GM12878 (cell line): Measurements from ENCODE around the gene THADA. TPM values are rescaled to one million over a fixed set of nuclear protein-coding genes. Genes with fewer than 3 reads are reported as not detected.
A peak's percentile ranks its signal among the peaks of the same experiment; 100 is the strongest.

ENCODE experiments used
- BACH1 ChIP-seq: fragments of 450-650 bp; IDR thresholded peaks from 2 replicates; pipeline ENCODE4 v1.6.1; 2017; ENCODE audit warnings: mild to moderate bottlenecking, borderline replicate concordance
- BMI1 ChIP-seq: fragments of 450-650 bp; IDR thresholded peaks from 2 replicates; pipeline ENCODE4 v1.6.1; 2016; ENCODE audit warnings: mild to moderate bottlenecking, moderate library complexity, borderline replicate concordance
- FOS ChIP-seq: IDR thresholded peaks from 3 replicates; pipeline ENCODE4 v1.6.1; 2011; ENCODE audit warnings: borderline replicate concordance; ENCODE audit not compliant: insufficient read length; ENCODE audit errors: extremely low read depth
- IKZF1 ChIP-seq: fragments of 450-650 bp; conservative IDR thresholded peaks from 2 replicates; pipeline ENCODE4 v1.6.1; 2017; ENCODE audit warnings: antibody characterized with exemption, mild to moderate bottlenecking
- IRF4 ChIP-seq: IDR thresholded peaks from 2 replicates; pipeline ENCODE4 v1.6.1; 2011; ENCODE audit warnings: low read depth, low read length
- MXI1 ChIP-seq: fragments of 150-350 bp; IDR thresholded peaks from 2 replicates; pipeline ENCODE4 v1.6.1; 2011; ENCODE audit warnings: low read depth, mild to moderate bottlenecking, inconsistent platforms, low read length, improper control_type of control experiment
- NBN ChIP-seq: fragments of 450-650 bp; IDR thresholded peaks from 2 replicates; pipeline ENCODE4 v1.6.1; 2016
- PAX5 ChIP-seq: IDR thresholded peaks from 2 replicates; pipeline ENCODE4 v1.6.1; 2011; ENCODE audit warnings: low read depth, low read length, borderline replicate concordance
- PAX8 ChIP-seq: fragments of 450-650 bp; IDR thresholded peaks from 2 replicates; pipeline ENCODE4 v1.6.1; 2017; ENCODE audit warnings: mild to moderate bottlenecking, moderate library complexity
- RFX5 ChIP-seq: IDR thresholded peaks from 2 replicates; pipeline ENCODE4 v1.6.1; 2011; ENCODE audit warnings: low read depth, low read length, improper control_type of control experiment
- ZNF217 ChIP-seq: fragments of 450-650 bp; IDR thresholded peaks from 2 replicates; pipeline ENCODE4 v1.6.1; 2017; ENCODE audit warnings: antibody characterized with exemption, mild to moderate bottlenecking
- ZSCAN29 ChIP-seq: fragments of 450-650 bp; IDR thresholded peaks from 2 replicates; pipeline ENCODE4 v1.6.1; 2017; ENCODE audit warnings: mild to moderate bottlenecking, moderate library complexity
- polyA plus RNA-seq, 11 experiments: library from polyadenylated mRNA; depleted of rRNA in 4 of 11; unstranded in 6 of 11; stranded (reverse) in 5 of 11; fragments of >200 nt; fragmentation: Nextera tagmentation in 4 of 11; fragmentation: Illumina TruSeq in 1 of 11; extraction: Ambion mirVana in 4 of 11; extraction: Trizol in 1 of 11; gene quantifications; 1 replicate in 1 of 11; 2 replicates in 10 of 11; pipeline versions ENCODE4 v1.2.1 to v1.2.3, GENCODE V29; 2011 to 2016; ENCODE audit warnings: inconsistent platforms in 2 of 11, missing spikeins in 2 of 11, low read depth in 1 of 11
- total RNA-seq, 4 experiments: library from RNA; depleted of rRNA in 3 of 4; stranded (reverse); fragments of >200 nt in 3 of 4; fragmentation: Illumina TruSeq in 1 of 4; extraction: Trizol in 1 of 4; gene quantifications; 2 replicates each; pipeline versions ENCODE4 v1.2.1 to v1.2.3, GENCODE V29; 2013 to 2021
- TF ChIP-seq, protein P1 (sequence below): fragments of 450-650 bp; IDR thresholded peaks from 2 replicates; pipeline ENCODE4 v1.6.1; 2017; ENCODE audit warnings: low read depth, mild to moderate bottlenecking, moderate library complexity
- TF ChIP-seq, protein P2 (sequence below): fragments of 450-650 bp; formaldehyde crosslinking; IDR thresholded peaks from 2 replicates; pipeline ENCODE4 v1.4.0; 2022; ENCODE audit warnings: mild to moderate bottlenecking, moderate library complexity
- TF ChIP-seq, protein P3 (sequence below): fragments of 450-650 bp; formaldehyde crosslinking; IDR thresholded peaks from 2 replicates; pipeline ENCODE4 v1.5.0; 2022; ENCODE audit warnings: mild to moderate bottlenecking, missing genetic modification characterization
- TF ChIP-seq, protein P4 (sequence below): fragments of 450-650 bp; IDR thresholded peaks from 2 replicates; pipeline ENCODE4 v1.6.1; 2017; ENCODE audit warnings: borderline replicate concordance

Gene THADA
- total and polyA plus RNA-seq, 10 of the 15 experiments (the other 5 are each of a cell fraction or from before 2014, with no cell fraction given): 14.6 to 33.2 (median 23.2) TPM

DNA sequence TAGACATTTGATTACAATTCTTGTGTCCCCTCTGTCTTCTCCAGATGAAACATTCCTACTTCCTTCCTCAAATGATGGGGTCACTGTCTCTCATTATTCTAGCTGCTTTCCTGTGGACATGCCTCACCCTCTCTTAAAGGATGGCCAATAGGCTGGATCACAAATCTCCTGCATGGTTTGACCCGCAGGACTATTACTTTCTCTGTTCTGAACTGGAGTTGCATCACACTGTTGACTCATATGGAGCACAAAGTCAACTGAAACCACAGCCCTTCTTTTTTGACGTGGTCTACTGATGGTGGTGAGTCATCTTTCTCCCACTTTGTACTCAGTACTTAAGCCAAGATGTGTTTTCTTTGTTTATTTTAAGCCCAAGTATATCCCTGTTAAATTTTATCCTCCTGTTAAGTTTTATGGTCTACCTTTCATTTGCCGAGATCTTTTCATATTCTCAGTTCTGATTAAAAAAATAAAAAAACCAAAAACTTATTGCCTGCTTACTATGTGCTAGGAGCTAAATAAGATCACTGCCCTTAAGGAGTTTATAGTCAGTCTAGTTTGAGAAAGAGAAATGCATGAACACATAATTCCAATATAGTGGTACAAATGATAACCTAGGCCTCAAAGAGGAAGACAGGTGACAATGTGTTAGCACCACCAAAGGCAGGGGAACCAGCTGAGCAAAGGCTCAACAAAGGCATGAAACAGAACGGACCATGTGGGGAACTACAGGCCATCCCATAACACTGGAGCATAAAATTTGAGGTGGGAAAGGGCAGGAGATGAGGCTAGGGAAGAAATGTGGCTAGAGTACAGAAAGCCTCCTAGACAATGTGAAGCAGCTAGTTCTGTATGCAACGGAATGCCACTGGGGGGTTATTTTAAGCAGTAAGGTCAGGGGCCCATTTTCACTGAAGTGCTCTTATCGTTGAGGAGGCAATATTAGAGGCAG lies 301.8 kb downstream of the THADA start (continued):
- TF ChIP-seq, protein P1, sequence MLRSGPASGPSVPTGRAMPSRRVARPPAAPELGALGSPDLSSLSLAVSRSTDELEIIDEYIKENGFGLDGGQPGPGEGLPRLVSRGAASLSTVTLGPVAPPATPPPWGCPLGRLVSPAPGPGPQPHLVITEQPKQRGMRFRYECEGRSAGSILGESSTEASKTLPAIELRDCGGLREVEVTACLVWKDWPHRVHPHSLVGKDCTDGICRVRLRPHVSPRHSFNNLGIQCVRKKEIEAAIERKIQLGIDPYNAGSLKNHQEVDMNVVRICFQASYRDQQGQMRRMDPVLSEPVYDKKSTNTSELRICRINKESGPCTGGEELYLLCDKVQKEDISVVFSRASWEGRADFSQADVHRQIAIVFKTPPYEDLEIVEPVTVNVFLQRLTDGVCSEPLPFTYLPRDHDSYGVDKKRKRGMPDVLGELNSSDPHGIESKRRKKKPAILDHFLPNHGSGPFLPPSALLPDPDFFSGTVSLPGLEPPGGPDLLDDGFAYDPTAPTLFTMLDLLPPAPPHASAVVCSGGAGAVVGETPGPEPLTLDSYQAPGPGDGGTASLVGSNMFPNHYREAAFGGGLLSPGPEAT: peak; percentile 83
- TF ChIP-seq, protein P2, sequence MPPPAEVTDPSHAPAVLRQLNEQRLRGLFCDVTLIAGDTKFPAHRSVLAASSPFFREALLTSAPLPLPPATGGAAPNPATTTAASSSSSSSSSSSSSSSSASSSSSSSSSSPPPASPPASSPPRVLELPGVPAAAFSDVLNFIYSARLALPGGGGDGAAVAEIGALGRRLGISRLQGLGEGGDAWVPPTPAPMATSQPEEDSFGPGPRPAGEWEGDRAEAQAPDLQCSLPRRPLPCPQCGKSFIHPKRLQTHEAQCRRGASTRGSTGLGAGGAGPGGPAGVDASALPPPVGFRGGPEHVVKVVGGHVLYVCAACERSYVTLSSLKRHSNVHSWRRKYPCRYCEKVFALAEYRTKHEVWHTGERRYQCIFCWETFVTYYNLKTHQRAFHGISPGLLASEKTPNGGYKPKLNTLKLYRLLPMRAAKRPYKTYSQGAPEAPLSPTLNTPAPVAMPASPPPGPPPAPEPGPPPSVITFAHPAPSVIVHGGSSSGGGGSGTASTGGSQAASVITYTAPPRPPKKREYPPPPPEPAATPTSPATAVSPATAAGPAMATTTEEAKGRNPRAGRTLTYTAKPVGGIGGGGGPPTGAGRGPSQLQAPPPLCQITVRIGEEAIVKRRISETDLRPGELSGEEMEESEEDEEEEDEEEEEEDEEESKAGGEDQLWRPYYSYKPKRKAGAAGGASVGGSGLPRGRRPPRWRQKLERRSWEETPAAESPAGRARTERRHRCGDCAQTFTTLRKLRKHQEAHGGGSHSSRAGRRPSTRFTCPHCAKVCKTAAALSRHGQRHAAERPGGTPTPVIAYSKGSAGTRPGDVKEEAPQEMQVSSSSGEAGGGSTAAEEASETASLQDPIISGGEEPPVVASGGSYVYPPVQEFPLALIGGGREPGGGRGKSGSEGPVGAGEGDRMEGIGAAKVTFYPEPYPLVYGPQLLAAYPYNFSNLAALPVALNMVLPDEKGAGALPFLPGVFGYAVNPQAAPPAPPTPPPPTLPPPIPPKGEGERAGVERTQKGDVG (CRISPR knock-in tag): no peak
- TF ChIP-seq MXI1: 0 out of 2 replicates have a peak, but pooled peaks have one; percentile 19
- TF ChIP-seq, protein P3, sequence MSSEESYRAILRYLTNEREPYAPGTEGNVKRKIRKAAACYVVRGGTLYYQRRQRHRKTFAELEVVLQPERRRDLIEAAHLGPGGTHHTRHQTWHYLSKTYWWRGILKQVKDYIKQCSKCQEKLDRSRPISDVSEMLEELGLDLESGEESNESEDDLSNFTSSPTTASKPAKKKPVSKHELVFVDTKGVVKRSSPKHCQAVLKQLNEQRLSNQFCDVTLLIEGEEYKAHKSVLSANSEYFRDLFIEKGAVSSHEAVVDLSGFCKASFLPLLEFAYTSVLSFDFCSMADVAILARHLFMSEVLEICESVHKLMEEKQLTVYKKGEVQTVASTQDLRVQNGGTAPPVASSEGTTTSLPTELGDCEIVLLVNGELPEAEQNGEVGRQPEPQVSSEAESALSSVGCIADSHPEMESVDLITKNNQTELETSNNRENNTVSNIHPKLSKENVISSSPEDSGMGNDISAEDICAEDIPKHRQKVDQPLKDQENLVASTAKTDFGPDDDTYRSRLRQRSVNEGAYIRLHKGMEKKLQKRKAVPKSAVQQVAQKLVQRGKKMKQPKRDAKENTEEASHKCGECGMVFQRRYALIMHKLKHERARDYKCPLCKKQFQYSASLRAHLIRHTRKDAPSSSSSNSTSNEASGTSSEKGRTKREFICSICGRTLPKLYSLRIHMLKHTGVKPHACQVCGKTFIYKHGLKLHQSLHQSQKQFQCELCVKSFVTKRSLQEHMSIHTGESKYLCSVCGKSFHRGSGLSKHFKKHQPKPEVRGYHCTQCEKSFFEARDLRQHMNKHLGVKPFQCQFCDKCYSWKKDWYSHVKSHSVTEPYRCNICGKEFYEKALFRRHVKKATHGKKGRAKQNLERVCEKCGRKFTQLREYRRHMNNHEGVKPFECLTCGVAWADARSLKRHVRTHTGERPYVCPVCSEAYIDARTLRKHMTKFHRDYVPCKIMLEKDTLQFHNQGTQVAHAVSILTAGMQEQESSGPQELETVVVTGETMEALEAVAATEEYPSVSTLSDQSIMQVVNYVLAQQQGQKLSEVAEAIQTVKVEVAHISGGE (CRISPR knock-in tag): no peak
- TF ChIP-seq NBN: peak; percentile 61; the same call in 1 of the 2 replicates
- TF ChIP-seq ZNF217: peak; percentile 55; the same call in 1 of the 2 replicates
- TF ChIP-seq, protein P4, sequence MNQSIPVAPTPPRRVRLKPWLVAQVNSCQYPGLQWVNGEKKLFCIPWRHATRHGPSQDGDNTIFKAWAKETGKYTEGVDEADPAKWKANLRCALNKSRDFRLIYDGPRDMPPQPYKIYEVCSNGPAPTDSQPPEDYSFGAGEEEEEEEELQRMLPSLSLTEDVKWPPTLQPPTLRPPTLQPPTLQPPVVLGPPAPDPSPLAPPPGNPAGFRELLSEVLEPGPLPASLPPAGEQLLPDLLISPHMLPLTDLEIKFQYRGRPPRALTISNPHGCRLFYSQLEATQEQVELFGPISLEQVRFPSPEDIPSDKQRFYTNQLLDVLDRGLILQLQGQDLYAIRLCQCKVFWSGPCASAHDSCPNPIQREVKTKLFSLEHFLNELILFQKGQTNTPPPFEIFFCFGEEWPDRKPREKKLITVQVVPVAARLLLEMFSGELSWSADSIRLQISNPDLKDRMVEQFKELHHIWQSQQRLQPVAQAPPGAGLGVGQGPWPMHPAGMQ: no peak
- no peak for TF ChIP-seq RFX5
- TF ChIP-seq BMI1: 0 out of 2 replicates have a peak, but pooled peaks have one; percentile 42
- TF ChIP-seq BACH1: peak; percentile 86; the same call in 1 of the 2 replicates
- TF ChIP-seq IKZF1: peak; percentile 82
- TF ChIP-seq ZSCAN29: no peak
- peak; percentile 19 for TF ChIP-seq FOS
- peak; percentile 89 for TF ChIP-seq PAX5
- TF ChIP-seq IRF4: peak; percentile 96
- TF ChIP-seq PAX8: no peak
